Brain microvascular endothelial cell (primary cell): ENCODE data around the gene EPAS1.
"Not testable (repeated sequence)": the region's sequence is repeated elsewhere in the genome, so short reads cannot be mapped to it uniquely, and the experiment has no call there.

Experiments
- DNase-seq: peaks from one replicate; pipeline ENCODE4 v3.0.0-alpha.2; 2020
- H3K27ac ChIP-seq: fragments of 250-450 bp; sonication (Bioruptor Pico); 2 replicates; pipeline ENCODE4 v1.5.1; 2020; ENCODE audit warnings: mild to moderate bottlenecking, moderate library complexity
- H3K27me3 ChIP-seq: fragments of 250-450 bp; sonication (Bioruptor Pico); replicated peaks from 2 replicates; pipeline ENCODE4 v1.5.1; 2020; ENCODE audit warnings: mild to moderate bottlenecking
- H3K36me3 ChIP-seq: fragments of 250-450 bp; sonication (Bioruptor Pico); replicated peaks from 2 replicates; pipeline ENCODE4 v1.5.1; 2020; ENCODE audit warnings: mild to moderate bottlenecking
- H3K4me3 ChIP-seq: 2 replicates; pipeline ENCODE4 v1.5.1; 2011; ENCODE audit warnings: low read depth, mild to moderate bottlenecking, control low read depth, low read length, moderate library complexity
- CTCF ChIP-seq: IDR thresholded peaks from 2 replicates; pipeline ENCODE4 v1.5.1; 2011; ENCODE audit warnings: low read depth, mild to moderate bottlenecking, moderate library complexity, low read length, control low read depth, inconsistent platforms; ENCODE audit errors: missing control alignments
- in situ Hi-C: cut with HindIII; loops from 2 replicates; pipeline ENCODE4 v1.10.0; 2017; ENCODE audit warnings: low sequenced_read_pairs, low pct_ligation_motif_present

The EPAS1 gene

GRCh38 chr2:46392561-46393346 is 95.5 kb downstream of the EPAS1 start:
- no peak for TF ChIP-seq CTCF
- no peaks in the 10 kb centered on the region for H3K36me3 ChIP-seq
- DNase-seq = no peak
- H3K4me3 ChIP-seq = no peak overlapping the region
- no peak overlapping the region for H3K27ac ChIP-seq
- in situ Hi-C loops = no loop called here
- no peaks in the 10 kb centered on the region for H3K27me3 ChIP-seq

- in situ Hi-C loops = no loop called here
- no peaks in the 10 kb centered on the region for H3K36me3 ChIP-seq
- H3K27me3 ChIP-seq = no peaks in the 10 kb centered on the region
- no peak overlapping the region for H3K27ac ChIP-seq
- DNase-seq = no peak
- TF ChIP-seq CTCF = no peak
- no peak overlapping the region for H3K4me3 ChIP-seq
Observed at GRCh38 chr2:46393347-46393820, 96.2 kb downstream of the EPAS1 start.

- in situ Hi-C loops = no loop called here
- H3K4me3 ChIP-seq = no peak overlapping the region
- H3K36me3 ChIP-seq = no peaks in the 10 kb centered on the region
- H3K27me3 ChIP-seq = no peaks in the 10 kb centered on the region
- H3K27ac ChIP-seq = no peak overlapping the region
- no peak for DNase-seq
- no peak for TF ChIP-seq CTCF
Observed at GRCh38 chr2:46393865-46394264, 96.7 kb downstream of the EPAS1 start.

- DNase-seq = no peak
- no peak overlapping the region for H3K27ac ChIP-seq
- in situ Hi-C loops = no loop called here
- no peaks in the 10 kb centered on the region for H3K27me3 ChIP-seq
- H3K36me3 ChIP-seq = no peaks in the 10 kb centered on the region
- no peak overlapping the region for H3K4me3 ChIP-seq
- no peak for TF ChIP-seq CTCF
Observed at GRCh38 chr2:46394649-46395510, 97.7 kb downstream of the EPAS1 start.

- in situ Hi-C loops = not testable (repeated sequence)
Observed at GRCh38 chr2:46395730-46396129, 98.5 kb downstream of the EPAS1 start.

GRCh38 chr2:46400016-46400415 is 102.8 kb downstream of the EPAS1 start:
- in situ Hi-C loops = no loop called here

More at GRCh38 chr2:46395730-46396129, 98.5 kb downstream of the EPAS1 start:
- not testable (repeated sequence) for DNase-seq, H3K27ac ChIP-seq, H3K4me3 ChIP-seq, H3K27me3 ChIP-seq, H3K36me3 ChIP-seq

More at GRCh38 chr2:46400016-46400415, 102.8 kb downstream of the EPAS1 start:
- no peak for TF ChIP-seq CTCF
- no peak overlapping the region for H3K27ac ChIP-seq
- DNase-seq = no peak
- no peaks in the 10 kb centered on the region for H3K27me3 ChIP-seq
- H3K36me3 ChIP-seq = no peaks in the 10 kb centered on the region
- H3K4me3 ChIP-seq = no peak overlapping the region
